ENCODE data around the gene MYRIP.
"Not testable (repeated sequence)": the region's sequence is repeated elsewhere in the genome, so short reads cannot be mapped to it uniquely, and the experiment has no call there.

MYRIP gene

DNA sequence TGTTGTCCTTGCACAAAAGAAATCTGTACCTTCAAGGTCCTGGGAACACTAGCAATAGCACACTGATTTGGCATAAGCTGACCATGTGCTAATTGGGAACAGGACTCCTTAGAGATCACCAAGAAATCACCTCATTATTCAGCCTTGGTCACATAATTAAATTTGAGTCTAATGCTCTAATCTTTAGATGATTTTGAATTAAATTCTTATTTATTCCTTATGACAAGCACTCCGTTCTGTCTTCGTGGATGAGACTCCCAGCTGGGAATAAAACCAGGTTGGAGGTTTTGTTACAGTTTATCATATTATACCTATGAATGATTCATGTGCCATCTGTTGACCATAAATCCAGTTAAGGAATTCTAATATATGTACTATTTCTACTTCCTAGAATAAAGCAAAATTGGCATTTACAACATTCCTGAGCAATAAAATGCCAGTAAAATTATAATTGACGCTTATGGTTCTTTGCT lies 162.2 kb downstream of the MYRIP start:
- DNase-seq (ENCODE audit: low spot score) = peak; percentile 83

DNA sequence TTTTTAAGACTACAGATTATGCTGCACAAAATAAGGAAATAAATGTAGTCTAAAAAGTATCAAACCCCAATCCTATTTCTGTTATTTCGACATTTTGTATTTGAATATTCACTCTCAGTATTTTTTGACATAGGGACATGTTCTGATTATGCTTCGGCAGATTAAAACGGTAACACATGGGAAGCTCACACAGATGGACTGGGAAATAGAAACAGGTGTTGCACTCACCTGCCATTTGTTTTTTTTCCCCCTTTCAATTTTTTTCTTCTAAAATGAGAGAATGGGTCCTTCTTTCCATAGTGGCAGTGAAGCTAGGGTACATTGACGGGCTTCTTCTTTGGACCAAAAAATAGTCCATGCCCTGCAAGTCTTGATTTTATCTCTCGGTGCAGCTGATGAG lies 163.1 kb downstream of the MYRIP start:
- peak; percentile 91 for DNase-seq (ENCODE audit: low spot score)

DNA sequence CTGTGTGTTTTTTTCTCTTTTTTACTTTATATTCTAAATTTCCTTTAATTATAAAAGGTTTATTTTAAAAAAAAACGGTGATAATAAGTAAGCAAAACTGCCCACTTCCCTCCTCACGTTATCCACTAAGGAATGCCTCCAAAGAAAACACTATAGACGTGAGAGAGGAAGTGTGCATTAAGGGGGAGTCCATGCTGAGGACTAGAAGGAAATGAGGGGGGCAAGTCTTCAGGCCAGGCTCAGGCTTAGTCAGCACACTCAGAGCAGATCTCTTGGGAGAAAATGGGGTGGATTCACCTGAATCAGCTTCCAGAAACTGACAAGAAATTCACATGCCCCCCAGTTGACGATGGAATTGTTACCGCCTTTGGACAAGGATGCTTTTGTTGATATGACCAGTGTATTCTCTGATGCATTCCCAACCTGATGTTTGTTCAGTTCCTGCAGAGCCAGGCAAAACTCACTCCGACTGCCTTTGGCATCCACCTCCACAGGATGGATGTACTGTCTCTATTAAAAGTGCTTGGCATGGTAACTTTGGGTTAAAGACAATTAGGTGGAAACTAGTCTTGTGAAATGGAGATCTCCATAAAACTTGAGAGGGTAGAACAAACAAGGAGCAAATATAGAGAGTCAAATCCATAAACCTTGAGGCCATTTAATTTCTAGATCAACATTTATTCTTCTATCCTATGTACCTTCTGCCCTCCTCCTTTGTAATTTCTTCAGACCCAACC lies 167.8 kb downstream of the MYRIP start:
- no peak for DNase-seq (ENCODE audit: low spot score)

DNA sequence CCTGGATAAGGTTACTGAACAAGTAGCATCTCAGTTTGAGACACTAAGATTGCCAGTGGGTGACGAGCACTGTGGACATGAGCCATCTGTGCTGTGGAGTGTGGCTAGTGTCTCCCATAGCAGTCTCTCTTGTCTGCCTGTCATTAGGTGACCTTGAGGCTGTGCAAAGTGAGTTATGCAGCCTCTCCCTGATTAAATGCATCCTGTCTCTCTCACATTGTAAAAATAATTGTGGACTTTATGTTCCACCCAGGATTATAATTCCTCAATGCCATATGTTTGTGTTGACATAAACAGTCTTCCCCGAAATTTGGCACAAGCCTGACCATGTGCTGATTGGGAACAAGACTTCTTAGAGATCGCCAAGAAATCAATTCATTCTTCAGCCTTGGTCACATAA lies 168.9 kb downstream of the MYRIP start:
- peak; percentile 77 for DNase-seq (ENCODE audit: low spot score)

DNA sequence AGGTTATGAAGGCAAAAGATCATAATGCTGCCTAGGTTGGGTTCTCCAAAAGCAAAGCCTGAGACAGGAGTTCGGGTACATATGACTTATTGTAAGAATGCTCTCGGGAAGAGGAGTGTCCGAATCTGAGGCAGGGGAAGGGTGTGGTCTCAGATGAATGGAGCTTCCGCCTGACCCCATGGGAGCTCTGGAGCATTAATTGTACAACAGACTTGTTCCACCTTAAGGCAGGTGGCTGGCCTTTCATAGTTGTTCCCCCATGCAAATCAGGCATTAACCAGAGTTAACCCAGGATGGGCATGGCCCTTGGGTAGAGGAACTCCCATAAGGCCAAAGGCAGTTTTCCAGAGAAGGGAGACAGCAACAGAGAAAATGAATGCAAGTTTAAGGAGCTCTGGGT lies 170.6 kb downstream of the MYRIP start:
- DNase-seq (ENCODE audit: low spot score) = no peak

DNA sequence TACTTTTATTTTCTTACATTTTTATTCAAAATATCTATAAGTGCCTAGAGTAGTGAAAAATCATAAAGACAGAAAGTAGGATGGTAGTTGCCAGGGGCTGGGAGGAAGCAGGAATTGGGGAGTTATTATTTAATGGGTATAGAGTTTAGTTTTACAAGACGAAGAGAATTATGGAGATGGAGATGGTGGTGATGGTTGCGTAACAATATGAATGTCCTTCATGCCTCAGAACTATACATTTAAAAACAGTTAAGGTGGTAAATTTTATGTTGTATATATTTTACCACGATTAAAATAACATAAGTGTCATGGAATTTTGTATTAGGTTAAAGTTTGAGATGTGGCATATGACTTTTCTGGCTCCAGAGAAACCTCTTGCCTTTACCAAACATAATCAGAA lies 171.4 kb downstream of the MYRIP start:
- DNase-seq (ENCODE audit: low spot score) = no peak

DNA sequence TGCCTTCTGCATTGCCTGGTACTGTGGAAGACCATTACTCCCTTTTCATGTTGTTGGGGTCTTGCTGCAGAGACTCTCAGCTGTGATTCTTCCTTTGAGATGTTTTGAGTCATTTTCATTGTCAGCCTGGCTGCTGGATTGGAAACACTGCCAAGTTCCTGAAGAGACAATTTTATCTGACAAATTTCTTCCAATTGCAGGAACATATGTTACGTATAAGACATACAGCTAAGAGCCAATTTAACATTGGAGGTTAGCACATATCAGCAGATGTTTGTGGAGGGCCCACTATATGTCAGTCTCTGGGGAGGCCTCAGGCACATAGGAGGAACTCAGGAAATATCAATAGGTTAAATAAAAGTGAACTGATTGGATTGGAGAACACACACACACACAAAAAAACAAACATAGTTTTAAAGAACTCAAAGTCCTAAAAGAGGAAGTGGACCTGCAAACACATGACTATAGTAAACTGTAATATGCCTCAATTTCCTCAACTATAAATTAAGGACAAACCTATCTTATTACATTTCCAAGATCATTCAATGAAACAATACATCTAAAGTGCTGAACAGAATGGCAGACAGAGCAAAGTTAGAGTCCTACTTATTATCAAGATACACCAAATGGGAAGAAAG lies 172.3 kb downstream of the MYRIP start:
- peak; percentile 68 for DNase-seq (ENCODE audit: low spot score)

DNA sequence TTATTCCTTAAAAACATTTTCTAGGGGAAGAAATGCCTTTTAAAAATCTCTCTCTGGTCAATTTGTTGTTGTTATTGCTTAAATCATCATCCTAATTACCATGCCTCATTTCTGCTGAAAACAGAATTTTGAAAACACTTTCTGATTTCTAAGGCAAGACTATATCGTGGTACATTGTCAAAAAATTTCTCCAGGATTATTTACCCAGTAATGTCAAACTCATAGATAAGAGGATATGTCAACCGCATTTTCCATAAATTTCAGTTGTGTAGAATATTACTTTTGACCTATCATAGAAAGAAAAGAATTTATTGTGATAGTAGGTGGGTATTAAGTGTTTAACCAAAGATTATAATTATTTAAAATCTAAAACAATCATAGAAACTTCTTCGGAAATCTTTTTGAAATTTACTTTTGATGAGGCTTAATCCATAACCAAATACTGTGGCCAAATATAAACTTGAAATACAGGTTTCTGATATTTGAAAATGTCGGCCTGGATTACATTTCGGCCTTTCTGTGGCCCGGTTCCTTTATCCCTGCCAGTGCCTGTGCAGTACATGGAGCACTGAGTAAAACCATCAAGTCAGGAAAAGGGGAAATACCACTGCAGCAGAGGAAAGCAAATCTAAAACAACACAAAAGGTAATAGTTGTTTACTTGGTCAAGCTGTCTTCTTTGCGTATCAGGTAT lies 173.4 kb downstream of the MYRIP start:
- peak; percentile 19 for DNase-seq (ENCODE audit: low spot score)

DNA sequence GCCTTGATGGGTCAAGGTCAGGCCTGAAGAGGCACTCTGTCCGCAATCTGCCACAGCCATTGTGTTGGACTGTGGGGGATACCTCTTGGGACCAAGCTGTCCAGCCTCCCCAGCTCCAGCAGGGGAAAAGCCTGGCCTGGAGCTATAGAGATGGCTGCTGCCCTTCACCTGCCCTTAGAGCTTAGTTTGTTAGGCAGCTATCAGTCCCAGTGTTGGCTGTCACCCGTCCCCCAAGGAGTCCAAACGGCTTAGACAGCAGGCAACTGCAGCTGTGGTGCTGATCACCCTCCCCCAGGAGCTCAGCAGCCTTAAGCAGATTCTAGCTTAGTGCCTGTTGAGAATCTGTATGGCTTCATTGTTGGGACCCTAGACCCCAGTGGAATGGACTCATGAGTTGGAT lies 180.3 kb downstream of the MYRIP start:
- DNase-seq (ENCODE audit: low spot score) = no peak

DNA sequence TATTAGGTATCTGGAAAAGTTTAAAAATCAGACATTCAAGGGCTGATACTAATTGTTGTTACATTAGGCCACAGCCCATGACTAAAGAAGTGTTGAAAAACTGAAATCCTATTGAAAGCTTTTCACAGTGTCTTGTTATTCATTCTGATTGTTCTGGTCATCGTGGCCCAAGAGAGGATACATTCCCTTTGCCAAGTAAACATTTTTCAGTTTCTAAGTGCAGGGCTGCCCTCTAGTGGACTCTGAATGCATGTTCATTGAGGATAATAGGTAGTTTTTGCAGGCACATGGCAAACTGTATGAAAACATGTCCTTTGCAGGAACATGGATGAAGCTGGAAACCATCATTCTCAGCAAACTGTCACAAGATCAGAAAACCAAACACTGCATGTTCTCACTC lies 181.1 kb downstream of the MYRIP start:
- DNase-seq (ENCODE audit: low spot score) = peak; percentile 47

DNA sequence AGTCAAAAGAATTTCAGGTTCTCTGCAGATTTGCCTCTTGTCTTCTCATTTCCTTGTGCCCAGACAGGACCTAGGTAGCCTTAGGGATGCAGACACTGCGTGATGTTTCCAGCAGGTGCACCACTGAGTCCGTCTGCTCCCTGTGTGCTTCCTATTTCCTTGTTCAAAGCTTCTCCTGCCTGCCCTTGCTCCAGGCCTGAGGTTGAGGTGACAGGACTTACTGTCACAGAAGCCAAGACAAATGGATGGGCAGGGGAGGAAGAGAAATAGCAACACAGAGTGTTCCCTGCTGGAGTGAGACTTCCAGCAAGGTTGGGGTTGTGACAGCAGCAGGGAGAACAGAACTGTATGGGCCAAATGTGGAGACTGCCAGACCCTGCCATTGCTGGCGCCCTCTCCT lies 199.4 kb downstream of the MYRIP start:
- peak; percentile 70 for DNase-seq (ENCODE audit: low spot score)

DNA sequence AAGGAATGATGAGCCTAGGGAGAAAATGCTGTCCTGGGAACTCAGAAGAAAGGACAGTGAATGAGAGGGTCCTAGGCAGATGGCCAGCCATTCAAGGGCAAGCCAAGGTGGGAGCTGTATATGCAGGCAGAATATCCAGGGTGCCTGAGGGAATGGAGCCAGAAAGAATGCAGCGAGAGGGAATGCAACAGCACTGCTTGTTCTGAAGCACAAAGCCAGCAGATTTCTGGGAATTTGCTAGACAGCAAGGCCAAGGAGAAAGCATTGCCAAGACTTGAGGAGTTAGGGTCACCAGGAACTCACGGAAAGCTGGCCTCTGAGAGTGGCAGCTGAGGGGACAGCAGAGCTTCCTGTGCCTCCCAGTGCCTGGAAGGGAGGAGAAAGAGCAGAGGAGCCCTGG lies 200.6 kb downstream of the MYRIP start:
- DNase-seq (ENCODE audit: low spot score) = peak; percentile 64

DNA sequence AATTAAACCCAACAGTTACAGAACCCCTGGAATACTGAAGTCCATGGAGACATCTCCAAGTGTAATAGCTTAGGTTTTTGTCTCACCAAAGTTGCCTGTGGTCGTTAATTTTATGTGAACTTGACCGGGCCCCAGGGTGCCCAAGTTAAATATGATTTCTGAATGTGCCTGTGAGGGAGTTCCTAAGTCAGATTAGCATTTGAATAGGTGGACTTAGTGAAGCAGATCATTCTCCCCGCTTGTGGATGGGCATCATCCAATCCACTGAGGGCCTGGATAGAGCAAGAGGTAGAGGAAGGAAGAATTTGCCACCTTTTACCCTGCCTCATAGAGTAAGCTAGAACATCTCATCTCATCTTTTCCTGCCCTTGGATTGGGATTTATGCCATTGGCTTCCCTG lies 203.0 kb downstream of the MYRIP start:
- DNase-seq (ENCODE audit: low spot score) = no peak

DNA sequence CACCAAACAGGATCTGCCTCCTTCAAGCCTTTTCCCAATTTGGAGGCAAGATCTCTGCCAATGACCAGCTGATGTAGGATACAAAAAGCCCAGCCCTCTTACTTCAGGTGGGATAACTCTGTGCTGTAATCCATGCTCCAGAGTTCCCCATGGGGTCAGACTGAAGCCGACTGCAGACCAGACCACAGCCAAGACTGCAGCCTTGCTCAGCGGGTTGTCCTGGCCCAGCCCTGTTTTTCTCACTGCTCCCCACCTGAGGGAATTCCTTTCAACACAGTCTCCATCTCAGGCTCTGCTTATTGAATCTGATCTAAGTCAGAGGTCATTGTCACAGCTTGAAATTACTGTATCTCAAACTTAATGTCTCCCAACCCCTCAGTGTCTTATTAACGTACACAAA lies 207.0 kb downstream of the MYRIP start:
- no peak for DNase-seq (ENCODE audit: low spot score)

DNA sequence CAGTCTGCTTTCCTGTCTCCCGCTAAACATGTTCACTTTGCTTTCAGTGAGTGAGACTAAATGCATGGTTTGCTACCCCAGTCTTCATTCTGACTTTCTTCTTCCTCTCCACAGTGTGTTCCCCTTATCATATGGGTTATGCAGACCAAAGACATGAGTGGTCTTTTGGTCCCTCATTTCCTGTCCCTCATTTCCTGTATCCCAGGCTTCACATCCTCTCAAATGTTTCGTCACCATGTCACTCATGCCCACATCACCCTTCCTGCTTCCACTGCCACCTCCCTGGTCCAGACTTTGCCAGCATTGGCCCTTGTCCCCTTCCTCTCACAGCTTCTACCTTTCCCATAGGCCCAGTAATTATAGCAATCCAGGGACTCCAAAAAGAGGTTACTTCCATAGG lies 209.0 kb downstream of the MYRIP start:
- no peak for DNase-seq (ENCODE audit: low spot score)

DNA sequence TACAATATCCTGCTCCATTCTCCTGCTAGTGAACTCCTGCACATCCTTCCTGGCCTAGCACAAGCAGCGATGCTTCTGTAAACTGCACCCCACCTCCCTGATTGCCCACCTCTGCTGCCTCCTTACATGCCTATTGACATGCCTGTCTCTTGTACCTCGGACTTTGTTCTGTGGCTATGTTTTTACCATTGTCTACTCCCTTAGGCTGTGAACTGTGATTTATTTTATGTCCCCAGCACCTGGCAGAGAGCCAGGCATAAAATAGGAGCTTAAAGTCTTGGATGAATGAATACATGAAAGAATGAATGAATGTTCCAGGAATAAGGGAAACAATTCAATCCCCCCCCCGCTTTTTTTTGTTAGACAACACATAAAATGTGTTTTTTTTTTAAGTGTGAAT lies 210.0 kb downstream of the MYRIP start:
- no peak for DNase-seq (ENCODE audit: low spot score)

DNA sequence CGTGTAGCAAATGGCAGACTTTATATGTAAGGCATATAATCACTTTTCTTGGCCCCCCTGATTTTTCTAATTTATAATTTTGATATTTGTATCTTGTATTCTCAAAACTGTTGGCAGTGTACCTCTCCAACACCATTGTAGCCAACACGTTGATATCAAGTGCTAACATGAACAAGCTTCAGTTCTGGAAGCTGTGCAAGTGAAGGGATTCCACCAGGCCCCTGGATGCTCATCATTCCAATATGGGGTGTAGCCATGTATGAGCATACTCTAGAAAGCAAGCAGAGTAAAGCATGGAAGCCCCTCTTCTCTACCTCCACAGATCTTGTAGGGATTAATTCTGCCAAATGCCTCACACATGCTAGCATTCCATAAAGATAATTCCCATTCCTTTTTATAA lies 211.3 kb downstream of the MYRIP start:
- DNase-seq (ENCODE audit: low spot score) = no peak

DNA sequence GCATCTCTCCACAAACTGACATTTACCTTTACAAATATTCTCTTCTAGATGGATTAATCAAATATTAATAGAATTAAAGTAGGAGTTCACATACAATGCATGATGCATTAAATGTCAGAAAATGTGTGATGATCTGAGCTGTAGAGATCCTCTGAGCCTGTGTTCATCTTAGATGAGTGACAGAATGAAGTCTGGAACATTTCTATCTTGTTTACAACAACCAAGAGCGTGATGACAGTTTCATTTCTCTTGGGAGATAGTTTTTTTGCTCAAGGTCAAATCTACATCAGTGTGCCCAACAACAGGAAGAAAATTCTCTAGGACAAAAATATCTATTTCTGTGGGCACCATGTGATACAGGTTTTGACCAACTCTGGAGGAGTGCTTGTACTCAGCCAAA lies 211.9 kb downstream of the MYRIP start:
- DNase-seq (ENCODE audit: low spot score) = no peak

DNA sequence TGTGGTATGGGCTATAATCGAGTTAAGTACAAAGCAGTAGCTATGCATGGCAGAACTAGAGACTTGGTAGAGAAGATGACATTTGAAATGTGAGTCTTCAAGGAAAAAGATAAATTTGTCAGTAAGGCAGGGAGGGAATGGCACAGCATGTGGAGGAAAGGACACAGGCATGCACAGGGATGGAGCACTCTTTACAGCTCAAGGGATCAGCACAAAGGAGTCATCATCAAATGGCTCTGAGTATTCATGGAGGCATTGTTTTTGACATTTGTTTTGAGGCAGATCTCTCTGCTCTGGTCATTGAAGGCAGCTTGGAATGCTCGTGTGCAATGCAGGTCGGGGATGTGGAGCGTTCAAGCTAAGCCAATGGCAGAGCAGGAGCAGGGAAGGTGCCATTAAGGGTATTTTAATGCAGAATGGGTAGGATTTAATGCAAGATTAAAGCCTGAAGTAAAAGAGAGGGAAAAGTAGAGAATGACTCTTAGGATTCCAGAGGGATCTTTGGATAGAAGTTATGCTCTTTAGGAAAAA lies 213.0 kb downstream of the MYRIP start:
- DNase-seq (ENCODE audit: low spot score) = no peak

DNA sequence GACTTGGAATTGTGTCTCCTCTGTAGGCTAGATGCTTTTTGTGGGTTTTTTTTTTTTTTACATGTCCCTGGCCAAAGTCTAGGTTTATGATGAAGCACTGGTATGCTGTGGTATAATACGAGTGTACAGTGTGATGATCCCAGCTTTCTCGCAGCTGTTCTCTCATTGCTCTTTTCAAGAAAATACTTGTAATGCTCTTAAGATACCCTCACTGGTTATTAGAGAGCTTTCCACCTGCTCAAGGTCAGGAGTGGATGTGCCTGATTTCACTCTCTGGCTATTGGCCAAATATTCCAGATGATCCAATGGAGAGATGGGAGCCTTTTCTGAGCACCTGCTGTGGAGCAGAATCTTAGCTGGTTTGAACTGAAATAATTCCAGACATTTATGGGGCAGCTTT lies 215.1 kb downstream of the MYRIP start:
- DNase-seq (ENCODE audit: low spot score) = no peak

DNA sequence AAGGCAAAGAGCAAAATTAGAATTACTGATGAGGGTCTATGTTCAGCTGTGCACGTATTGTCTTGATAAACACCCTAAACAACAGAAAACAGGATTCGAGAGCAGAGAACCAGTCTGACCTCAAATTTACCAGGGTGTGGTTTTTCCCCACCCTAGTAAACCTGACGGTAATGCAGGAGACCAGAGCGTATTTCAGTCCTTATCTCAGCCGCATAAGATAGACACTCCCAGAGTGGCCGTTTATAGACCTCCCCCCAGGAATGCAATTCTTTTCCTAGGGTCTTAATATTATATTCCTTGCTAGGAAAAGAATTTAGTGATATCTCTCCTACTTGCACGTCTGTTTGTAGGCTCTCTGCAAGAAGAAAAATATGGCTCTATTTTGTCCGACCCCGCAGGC lies 216.5 kb downstream of the MYRIP start:
- not testable (repeated sequence) for DNase-seq (ENCODE audit: low spot score)

DNA sequence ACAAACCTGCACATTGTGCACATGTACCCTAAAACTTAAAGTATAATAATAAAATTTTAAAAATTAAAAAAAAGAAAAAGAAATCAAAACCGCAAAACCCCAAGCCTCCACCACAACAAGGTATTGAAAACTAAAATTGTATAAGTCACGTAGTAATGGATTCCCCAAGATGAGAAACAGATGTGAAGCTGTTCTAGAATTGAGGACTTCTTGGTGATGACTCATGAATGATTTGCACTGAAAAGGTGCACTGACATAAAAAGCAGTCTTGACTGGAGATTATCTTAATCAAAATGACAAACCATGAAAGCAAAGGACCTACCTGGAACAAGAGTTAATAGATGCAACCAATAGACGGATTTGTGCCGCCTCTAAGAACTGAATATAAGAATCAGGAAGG lies 225.8 kb downstream of the MYRIP start:
- DNase-seq (ENCODE audit: low spot score) = no peak

DNA sequence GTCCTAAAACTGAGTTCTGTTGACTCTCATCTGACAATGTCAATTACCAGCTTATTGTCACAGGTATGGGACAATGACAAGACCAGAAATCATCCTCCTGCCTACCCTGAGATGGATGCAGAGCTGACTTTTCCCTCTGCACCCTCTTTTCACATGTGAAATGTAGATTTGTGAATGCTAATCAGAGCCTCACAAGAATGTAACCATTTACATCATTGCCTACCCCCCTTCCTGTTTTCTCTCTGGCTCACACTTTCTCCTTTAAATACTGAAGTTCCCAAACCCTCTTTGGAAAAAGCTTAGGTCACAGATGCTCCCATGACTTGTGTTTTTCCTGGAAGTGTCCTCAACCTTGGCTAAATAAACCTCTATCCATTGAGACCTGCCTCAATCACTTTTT lies 228.2 kb downstream of the MYRIP start:
- no peak for DNase-seq (ENCODE audit: low spot score)
